Measurements from ENCODE around the gene EPHA7.

Gene EPHA7

DNA sequence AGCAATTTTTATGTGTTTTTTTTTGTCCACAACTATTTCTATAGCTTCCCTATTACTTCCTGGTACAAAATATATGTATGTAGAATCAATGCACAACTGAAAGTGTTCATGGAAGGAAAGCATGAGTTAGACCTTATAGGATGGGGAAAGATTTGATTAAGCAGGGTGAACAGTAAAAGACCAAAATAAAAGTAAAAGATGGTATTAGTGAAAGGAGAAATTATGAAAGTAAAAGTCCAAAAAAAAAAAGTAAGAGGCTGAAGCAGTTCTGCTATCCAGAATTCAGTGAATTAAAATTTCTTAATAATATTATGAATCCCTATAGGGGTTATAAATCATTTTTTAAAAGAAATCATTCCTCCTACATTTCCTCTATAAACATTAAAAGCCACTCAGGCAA, 114.3 kb downstream of the EPHA7 start:
- H3K4me2 ChIP-seq (ENCODE audit: low read length), result no peak overlapping the region
- no peaks in the 10 kb centered on the region for H3F3A ChIP-seq (ENCODE audit: control insufficient read depth, insufficient read depth)
- TF ChIP-seq CTCF (IDR thresholded peaks at IDR 0.05; ENCODE audit: low read depth, low read length, poor library complexity, severe bottlenecking) (no peak), EZH2phosphoT487 (IDR thresholded peaks at IDR 0.05; ENCODE audit: borderline replicate concordance, low read length) (no peak)
- no peaks in the 10 kb centered on the region for H3K4me1 ChIP-seq (ENCODE audit: control insufficient read depth, low read length)
- H3K27ac ChIP-seq (ENCODE audit: low read depth, low read length), result no peak overlapping the region
- H3K36me3 ChIP-seq (ENCODE audit: control insufficient read depth, low read length), result no peaks in the 10 kb centered on the region
- no peak overlapping the region for H3K4me3 ChIP-seq (ENCODE audit: low read length)
- H3K27me3 ChIP-seq (ENCODE audit: control insufficient read depth, low read length), result no peaks in the 10 kb centered on the region
- H4K20me1 ChIP-seq (ENCODE audit: control insufficient read depth, insufficient read depth, low read depth, low read length), result no peaks in the 10 kb centered on the region
- H3K79me2 ChIP-seq (ENCODE audit: control insufficient read depth, low read length), result no peaks in the 10 kb centered on the region
- no peaks in the 10 kb centered on the region for H3K9me2 ChIP-seq (replicated peaks; ENCODE audit: control insufficient read depth, low read length)
- H3K9me3 ChIP-seq (ENCODE audit: control insufficient read depth, insufficient read depth, low read length), result no peaks in the 10 kb centered on the region

DNA sequence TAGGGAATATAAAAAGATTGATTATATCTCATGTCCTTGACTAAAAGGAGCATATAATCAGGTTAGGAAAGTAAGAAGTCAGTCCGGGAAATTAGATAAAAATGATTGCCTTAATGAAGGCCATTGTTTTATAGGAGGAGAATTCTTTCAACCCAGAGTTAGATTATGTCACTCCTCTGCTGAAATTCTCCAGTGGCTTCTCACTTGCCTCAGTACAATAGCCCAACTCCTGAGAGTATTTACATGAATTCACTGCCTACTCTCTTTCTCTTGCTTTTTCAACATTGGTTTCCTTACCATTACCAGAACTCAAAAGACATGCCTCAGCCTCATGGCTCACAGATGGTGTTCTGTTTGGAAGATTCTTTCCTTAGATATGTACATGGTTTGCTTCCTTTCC, 114.9 kb downstream of the EPHA7 start:
- Histone ChIP-seq H3K4me2 (ENCODE audit: low read length) (no peak overlapping the region), H4K20me1 (ENCODE audit: control insufficient read depth, insufficient read depth, low read depth, low read length) (no peaks in the 10 kb centered on the region), H3K9me2 (replicated peaks; ENCODE audit: control insufficient read depth, low read length) (no peaks in the 10 kb centered on the region), H3K27me3 (ENCODE audit: control insufficient read depth, low read length) (no peaks in the 10 kb centered on the region), H3K27ac (ENCODE audit: low read depth, low read length) (no peak overlapping the region), H3F3A (ENCODE audit: control insufficient read depth, insufficient read depth) (no peaks in the 10 kb centered on the region), H3K36me3 (ENCODE audit: control insufficient read depth, low read length) (no peaks in the 10 kb centered on the region), H3K79me2 (ENCODE audit: control insufficient read depth, low read length) (no peaks in the 10 kb centered on the region), H3K4me1 (ENCODE audit: control insufficient read depth, low read length) (no peaks in the 10 kb centered on the region), H3K4me3 (ENCODE audit: low read length) (no peak overlapping the region), H3K9me3 (ENCODE audit: control insufficient read depth, insufficient read depth, low read length) (no peaks in the 10 kb centered on the region)
- no peak for TF ChIP-seq CTCF (IDR thresholded peaks at IDR 0.05; ENCODE audit: low read depth, low read length, poor library complexity, severe bottlenecking)
- no peak for TF ChIP-seq EZH2phosphoT487 (IDR thresholded peaks at IDR 0.05; ENCODE audit: borderline replicate concordance, low read length)

GRCh38 chr6:93300661-93301060, 118.7 kb downstream of the EPHA7 start:
- no peak overlapping the region for H3K4me3 ChIP-seq (ENCODE audit: low read length)
- no peak for TF ChIP-seq EZH2phosphoT487 (IDR thresholded peaks at IDR 0.05; ENCODE audit: borderline replicate concordance, low read length)
- TF ChIP-seq CTCF (IDR thresholded peaks at IDR 0.05; ENCODE audit: low read depth, low read length, poor library complexity, severe bottlenecking), result no peak

DNA sequence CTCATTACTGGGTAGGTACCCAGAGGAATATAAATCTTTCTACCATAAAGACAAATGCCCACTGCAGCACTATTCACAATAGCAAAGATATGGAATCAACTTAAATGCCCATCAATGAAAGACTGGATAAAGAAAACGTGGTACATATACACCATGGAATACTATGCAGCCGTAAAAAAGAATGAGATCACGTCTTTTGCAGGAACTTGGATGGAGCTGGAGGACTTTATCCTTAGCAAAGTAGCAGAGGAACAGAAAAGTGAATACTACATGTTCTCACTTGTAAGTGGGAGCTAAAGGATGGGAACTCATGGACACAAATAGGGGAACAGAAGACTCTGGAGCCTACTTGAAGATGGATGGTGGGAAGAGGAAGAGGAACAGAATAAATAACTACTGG, 119.7 kb downstream of the EPHA7 start:
- no peaks in the 10 kb centered on the region for H3K27me3 ChIP-seq (ENCODE audit: control insufficient read depth, low read length)
- no peaks in the 10 kb centered on the region for H3K79me2 ChIP-seq (ENCODE audit: control insufficient read depth, low read length)
- no peaks in the 10 kb centered on the region for H3K9me2 ChIP-seq (replicated peaks; ENCODE audit: control insufficient read depth, low read length)
- TF ChIP-seq CTCF (IDR thresholded peaks at IDR 0.05; ENCODE audit: low read depth, low read length, poor library complexity, severe bottlenecking) (no peak), EZH2phosphoT487 (IDR thresholded peaks at IDR 0.05; ENCODE audit: borderline replicate concordance, low read length) (no peak)
- H3K4me3 ChIP-seq (ENCODE audit: low read length), result no peak overlapping the region
- no peak overlapping the region for H3K4me2 ChIP-seq (ENCODE audit: low read length)
- no peaks in the 10 kb centered on the region for H3F3A ChIP-seq (ENCODE audit: control insufficient read depth, insufficient read depth)
- H3K27ac ChIP-seq (ENCODE audit: low read depth, low read length), result no peak overlapping the region
- H3K36me3 ChIP-seq (ENCODE audit: control insufficient read depth, low read length), result no peaks in the 10 kb centered on the region
- no peaks in the 10 kb centered on the region for H3K9me3 ChIP-seq (ENCODE audit: control insufficient read depth, insufficient read depth, low read length)
- no peaks in the 10 kb centered on the region for H4K20me1 ChIP-seq (ENCODE audit: control insufficient read depth, insufficient read depth, low read depth, low read length)
- no peaks in the 10 kb centered on the region for H3K4me1 ChIP-seq (ENCODE audit: control insufficient read depth, low read length)

More at GRCh38 chr6:93300661-93301060, 118.7 kb downstream of the EPHA7 start:
- no peaks in the 10 kb centered on the region for H3K27me3 ChIP-seq (ENCODE audit: control insufficient read depth, low read length)
- H4K20me1 ChIP-seq (ENCODE audit: control insufficient read depth, insufficient read depth, low read depth, low read length), result no peaks in the 10 kb centered on the region
- H3K9me2 ChIP-seq (replicated peaks; ENCODE audit: control insufficient read depth, low read length), result no peaks in the 10 kb centered on the region
- no peak overlapping the region for H3K27ac ChIP-seq (ENCODE audit: low read depth, low read length)
- H3K9me3 ChIP-seq (ENCODE audit: control insufficient read depth, insufficient read depth, low read length), result no peaks in the 10 kb centered on the region
- H3K79me2 ChIP-seq (ENCODE audit: control insufficient read depth, low read length), result no peaks in the 10 kb centered on the region
- H3K4me1 ChIP-seq (ENCODE audit: control insufficient read depth, low read length), result no peaks in the 10 kb centered on the region
- H3F3A ChIP-seq (ENCODE audit: control insufficient read depth, insufficient read depth), result no peaks in the 10 kb centered on the region
- H3K4me2 ChIP-seq (ENCODE audit: low read length), result no peak overlapping the region
- H3K36me3 ChIP-seq (ENCODE audit: control insufficient read depth, low read length), result no peaks in the 10 kb centered on the region

Data from DOHH2 (cell line).